Measurements from ENCODE around the gene SPTLC1.
"Not testable (repeated sequence)": the region's sequence is repeated elsewhere in the genome, so short reads cannot be mapped to it uniquely, and the experiment has no call there.

SPTLC1 gene, protein sequence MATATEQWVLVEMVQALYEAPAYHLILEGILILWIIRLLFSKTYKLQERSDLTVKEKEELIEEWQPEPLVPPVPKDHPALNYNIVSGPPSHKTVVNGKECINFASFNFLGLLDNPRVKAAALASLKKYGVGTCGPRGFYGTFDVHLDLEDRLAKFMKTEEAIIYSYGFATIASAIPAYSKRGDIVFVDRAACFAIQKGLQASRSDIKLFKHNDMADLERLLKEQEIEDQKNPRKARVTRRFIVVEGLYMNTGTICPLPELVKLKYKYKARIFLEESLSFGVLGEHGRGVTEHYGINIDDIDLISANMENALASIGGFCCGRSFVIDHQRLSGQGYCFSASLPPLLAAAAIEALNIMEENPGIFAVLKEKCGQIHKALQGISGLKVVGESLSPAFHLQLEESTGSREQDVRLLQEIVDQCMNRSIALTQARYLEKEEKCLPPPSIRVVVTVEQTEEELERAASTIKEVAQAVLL

DNA sequence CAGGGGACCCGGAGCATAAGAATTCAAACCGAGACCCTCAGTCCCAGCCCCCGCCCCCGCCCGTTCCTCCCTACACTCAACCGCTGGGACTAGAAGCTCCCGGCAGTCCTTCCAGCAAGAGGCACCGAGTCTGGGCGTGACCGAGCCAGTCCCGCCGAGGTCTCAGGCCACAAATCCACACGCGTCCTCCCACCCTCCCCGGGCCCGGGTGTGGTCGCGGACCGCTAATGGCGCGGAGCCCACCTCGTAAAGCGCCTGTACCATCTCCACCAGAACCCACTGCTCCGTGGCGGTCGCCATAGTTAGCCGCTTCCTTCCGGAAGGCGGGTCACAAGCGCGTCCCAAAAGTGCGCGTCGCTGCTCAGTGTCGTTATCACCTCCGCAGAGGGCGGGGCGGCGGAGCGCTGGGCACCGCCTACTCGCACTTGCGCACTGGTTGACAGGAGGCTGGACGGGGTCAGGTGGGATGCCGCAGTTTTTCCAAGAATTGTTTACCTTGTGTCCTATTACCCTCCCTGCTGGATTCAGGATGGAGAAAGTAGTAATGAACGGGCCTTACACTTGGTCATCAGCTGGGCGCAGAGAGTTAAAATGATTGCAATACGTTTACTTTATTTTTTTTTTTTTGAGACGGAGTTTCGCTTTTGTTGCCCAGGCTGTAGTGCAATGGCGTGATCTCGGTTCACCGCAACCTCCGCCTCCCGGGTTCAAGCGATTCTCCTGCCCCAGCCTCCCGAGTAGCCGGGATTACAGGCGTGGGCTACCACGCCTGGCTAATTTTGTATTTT is at the start of gene SPTLC1:
SPTLC1 (minus strand) TSS at position 343 of the 788 bp plus-strand sequence; CDS start at position 300, 43 bp downstream.
- DNase-seq, result peak; percentile 95

DNA sequence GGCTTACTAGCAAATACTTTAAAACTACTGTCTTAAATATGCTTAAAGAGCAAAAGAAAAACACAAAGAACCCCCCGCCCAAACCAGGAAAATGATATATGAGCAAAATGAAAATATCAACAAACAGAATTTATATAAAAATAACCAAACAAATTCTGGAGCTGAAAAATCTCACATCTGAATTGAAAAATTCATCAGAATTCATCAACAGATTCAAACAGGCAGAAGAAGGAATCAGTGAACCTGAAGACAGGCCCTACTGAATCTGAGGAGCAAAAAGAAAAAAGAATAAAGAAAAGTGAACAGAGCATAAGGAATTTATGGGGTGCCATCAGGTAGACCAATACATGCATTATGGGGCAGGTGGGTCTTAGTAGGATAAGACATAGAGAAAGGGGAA is 49.8 kb upstream of the SPTLC1 start:
- DNase-seq, result no peak

DNA sequence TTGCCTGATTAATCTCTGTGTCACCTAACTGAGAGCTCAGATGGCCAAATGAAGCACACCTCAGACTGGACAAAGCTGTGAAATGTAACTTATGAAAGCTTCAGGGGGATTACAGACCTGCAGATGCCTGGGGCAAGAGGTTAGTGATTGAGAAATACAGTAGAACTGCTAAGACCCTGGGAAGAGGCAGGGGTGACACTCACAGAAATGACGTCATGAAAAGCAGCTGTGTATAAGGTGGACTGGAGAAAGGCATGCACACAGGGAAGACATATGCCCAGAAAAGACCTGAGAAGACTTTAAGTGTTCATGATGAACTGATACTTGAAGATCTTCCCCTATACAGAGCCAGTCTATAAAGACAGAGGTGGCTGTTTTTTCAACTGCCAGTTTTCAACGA is 49.3 kb upstream of the SPTLC1 start:
- no peak for DNase-seq

DNA sequence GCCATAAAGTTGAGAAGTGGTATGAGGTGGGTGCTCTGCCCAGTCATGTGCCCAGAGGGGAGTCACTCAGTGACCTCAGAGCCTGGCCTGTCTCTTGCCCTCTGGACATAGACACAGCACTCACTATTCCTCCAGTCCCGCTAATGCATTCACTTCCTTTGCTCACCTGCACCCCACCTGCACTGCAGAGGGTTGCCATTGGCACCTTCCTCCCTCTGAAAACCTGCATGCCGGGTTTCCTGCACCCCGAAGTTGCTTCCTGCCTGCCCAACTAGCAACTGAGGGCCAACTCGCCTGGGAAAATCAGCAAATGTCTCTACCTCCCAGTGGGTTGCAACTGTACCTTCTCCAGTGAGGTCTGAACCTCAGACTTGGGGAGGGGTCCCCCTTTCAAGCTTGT is 48.1 kb upstream of the SPTLC1 start:
- DNase-seq, result no peak

DNA sequence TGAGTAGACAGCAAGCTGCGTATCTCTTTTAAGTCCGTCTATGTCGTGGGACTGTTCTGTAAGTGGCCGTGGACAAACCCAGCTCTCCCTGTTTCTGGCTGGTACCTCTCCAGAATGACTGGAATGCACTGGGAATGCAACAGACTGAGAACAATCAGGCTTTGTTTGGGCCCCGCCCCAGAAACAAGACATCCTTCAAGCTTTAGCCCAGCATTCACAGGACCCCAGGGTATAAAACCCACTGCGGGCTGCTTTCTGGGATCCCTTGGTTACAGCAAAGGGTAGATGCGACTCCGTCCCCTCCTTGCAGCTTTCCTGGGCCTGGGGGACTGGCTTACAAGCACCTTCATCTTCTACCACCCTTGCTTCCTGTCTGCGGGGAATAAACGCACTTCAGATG is 45.6 kb upstream of the SPTLC1 start:
- DNase-seq, result no peak

DNA sequence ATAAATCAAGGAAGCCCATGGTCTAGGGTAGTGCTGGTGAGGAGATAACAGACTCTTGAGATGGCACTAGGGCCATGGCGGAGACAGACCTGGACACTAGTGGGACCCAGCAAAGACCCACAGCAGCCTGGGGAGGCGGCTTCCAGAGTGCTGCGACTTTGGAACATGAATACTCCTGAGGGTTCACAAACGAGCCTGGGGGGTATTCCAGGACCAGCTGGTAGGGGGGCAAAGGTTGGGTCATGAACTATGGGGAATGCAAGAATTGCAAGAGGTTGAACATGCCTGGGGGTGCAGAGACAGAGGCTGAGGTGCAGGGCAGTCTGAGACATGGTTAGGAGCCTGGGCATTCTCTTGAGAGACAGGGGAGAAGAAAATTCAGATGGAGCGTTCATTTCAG is 43.8 kb upstream of the SPTLC1 start:
- DNase-seq, result no peak

DNA sequence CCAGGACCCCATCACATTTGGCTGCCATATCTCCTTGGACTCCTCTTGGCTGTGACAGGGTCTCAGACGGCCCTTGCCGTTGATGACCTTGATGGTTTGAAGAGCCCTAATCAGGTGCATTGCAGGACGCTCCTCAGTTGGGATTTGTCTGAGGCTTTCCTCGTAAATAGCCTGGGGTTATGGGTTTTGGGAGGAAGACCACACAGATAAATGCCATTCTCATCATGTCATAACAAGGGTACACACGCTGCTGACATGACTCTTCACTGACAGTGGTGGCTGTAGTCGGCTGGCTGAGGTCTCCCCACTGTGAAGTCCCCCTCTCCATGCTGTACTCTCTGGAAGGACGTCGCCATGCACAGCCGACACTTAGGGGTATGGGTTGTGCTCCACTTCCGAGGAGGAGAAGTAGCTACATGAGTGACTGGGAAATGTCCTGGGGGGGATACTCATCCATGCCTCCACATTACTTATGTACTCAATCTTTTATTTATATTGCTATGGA is 42.9 kb upstream of the SPTLC1 start:
- no peak for DNase-seq

DNA sequence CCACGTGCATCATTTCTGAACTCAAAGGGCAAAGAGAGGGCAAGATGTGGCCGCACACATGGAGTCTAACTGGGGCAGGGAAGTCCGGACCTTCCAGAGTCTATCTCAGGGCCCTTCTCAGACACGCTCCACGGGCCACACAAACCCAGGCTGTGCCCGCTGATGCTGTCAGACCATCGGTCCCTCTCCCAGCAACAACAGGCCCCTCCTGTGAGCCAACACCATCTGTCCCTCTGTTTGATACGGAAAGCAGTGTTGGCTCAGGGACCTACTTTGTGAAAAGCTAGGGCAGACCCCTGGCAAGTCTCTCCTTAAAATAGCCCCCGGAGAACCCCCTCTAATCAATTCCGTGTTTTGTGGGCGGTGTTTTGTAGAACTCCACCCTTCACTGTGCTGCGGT is 40.5 kb upstream of the SPTLC1 start:
- DNase-seq, result not testable (repeated sequence)

DNA sequence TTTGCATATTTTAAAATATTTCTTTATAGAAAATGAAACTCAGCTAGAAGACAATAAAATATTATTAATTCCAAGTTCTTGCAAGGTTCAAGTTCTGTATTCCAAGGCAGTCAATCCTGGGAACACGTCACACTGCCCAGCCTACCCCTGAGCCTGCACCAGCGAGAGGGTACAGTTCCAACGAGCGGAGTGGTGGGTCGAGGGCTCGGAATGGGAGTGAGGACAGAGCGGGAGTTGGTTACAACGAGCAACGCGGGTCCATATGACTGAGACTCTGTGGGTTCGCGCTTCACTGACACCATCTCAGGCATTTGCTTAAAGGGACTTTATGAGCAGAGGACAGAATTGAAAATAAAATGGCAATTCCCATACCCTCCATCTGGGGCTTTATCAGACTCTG is 40.0 kb upstream of the SPTLC1 start:
- no peak for DNase-seq

DNA sequence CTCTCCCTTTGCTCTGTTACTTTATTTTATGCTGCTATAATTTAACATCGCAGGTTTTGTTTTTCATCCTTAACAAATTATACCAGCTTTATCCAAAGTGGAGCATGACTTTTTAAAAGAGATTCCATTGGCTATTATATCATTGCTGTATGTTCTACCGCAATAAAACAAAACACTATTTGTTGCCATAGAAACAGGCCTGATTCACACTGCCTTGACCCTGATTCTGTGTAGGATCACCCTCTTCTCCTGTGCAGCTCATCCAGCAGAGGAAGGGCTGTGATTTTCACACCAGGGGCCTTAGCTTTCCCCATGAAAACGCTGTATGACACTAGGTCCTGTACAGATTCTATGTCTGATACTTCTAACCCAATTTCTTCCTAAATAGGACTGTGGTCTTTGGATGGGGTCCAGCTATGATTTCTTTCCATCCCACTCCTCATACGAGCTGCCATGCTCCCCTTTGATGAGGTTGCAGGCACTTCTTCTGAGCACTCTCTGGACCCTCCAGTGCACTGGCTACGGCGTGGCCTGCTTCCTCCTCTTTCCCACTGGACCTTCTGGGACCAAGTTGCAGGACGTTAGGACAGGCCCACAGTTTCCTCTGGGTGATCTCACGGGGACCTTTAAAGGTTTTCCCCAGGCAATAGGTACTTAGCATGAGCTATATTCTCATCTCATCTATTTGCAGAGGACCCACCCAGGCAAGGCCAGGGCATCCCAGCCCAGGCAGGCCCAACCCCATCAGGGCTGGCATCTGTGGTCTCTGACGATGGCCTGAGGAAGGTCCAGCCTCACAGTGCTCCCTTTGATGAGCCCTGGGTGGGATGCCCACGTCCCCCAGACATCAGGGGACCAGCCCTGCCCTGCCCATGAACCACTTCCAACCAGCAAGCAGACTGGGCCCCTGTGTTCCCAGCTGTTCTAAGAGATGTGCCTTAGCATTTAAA is 38.5 kb upstream of the SPTLC1 start:
- not testable (repeated sequence) for DNase-seq

DNA sequence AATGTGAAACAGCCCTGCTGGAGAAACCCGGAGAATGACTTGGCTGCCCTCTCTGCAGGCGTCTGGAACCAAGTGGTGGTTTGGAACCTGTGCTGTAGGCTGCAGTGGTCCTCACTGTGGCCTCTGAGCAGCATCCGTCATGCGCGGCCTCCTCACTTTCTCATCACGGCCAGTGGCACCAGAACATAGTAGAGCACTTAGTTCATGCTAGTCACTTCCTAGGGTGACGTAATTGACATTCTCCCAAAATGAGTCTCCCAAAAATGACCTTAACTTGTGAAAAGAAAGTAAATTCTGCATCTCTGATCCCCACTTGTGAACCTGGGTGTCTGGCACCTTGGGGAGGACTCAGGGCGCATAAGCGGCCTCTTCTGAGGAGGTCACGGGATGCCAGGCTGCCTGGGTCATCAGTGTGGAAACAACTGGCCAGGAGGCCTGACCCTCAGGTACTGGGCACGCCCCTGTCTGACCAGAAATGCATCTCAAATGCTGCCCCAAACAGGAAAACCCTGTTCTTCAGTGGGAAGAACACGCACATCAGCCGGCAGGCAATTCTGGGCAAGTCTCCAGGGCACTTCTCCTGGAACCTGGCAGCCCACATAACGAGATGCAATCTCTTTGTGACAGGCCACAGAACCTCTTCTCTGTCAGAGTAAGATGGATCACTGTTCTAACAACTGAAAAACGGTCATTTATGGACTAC is 36.6 kb upstream of the SPTLC1 start:
- DNase-seq, result no peak

DNA sequence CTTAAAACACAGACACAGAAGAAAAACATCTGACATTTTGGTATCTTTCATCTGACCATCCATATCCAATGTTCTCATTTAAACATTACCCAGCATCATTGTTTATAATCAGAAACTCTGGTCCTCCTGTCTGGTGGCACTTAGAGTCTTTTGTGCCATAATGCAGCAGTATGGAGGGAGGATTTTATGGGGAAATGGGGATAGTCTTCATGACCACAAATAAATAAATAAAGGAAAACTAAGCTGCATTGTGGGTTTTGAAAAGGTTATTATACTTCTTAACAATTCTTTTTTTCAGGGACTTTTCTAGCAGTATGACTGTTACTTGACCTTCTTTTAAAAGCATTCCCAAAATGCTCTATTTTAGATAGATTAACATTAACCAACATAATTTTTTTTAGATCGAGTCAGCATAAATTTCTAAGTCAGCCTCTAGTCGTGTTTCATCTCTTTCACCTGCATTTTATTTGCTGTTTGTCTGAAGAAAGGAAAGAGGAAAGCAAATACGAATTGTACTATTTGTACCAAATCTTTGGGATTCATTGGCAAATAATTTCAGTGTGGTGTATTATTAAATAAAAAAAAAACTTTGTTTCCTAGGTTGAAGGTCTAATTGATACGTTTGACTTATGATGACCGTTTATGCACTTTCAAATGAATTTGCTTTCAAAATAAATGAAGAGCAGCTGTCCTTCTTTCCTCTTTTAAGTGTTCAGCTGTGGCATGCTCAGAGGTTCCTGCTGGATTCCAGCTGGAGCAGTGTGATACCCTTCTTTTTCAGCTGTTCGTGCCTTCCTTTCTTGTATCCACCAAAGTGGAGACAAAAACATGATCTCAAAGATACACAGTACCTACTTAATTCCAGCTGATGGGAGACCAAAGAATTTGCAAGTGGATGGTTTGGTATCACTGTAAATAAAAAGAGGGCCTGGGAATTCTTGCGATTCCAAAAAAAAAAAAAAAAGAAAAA is 35.6 kb upstream of the SPTLC1 start:
- DNase-seq, result not testable (repeated sequence)

DNA sequence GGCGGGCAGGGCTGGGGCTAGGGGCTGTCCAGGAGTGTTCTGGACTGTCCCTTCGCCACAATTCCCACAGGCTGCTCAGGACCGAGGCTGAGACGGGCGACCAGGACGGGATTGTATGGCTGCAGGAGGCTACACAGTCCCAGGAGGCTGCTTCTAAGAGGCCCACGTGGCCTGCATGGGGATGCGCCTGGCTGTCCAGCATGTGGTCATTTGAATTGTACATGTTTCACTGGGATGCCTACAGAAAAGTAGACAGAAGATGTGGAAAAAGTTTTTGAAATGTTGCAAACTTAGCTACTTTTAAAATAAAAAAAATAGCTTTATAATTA is 32.6 kb upstream of the SPTLC1 start:
- no peak for DNase-seq

DNA sequence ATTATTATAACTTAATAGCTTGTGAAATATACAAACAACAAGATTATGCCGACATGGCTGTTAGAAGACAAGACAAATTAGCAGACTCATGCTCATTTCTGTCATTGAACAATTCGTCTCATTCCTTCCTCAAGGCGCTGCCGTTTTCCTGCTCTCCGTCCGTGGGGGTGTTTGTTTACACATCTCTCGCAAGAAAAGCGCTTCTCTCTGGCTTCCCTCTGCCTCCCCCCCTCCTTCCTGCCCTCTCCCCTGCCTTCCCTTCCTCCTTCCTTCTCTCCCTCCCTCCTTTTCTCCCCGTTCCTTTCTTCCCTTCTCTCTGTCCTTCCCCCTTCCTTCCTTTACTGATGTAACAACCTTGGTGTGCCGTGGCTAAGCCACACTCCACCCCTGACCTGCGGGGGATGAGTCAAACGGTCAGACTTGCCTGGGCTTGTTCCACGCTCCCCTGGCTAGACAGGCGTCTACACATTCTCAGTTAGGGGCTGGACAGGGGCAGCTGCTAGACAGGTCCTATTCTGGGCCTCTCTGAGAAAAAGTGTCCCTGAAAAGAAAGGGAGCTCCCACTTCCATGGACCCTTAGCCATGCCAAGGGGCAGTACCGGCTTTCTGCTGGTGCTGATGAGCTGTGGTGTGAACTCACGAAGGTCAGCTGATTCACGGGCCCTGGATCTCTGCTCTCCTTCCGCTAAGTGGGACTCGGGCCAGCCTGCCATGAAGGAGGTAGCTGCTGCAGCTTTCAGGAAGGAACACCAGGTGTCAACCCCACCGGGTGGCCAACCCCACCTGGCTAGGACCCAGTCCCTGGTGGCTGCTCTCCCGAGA is 32.0 kb upstream of the SPTLC1 start:
- no peak for DNase-seq

DNA sequence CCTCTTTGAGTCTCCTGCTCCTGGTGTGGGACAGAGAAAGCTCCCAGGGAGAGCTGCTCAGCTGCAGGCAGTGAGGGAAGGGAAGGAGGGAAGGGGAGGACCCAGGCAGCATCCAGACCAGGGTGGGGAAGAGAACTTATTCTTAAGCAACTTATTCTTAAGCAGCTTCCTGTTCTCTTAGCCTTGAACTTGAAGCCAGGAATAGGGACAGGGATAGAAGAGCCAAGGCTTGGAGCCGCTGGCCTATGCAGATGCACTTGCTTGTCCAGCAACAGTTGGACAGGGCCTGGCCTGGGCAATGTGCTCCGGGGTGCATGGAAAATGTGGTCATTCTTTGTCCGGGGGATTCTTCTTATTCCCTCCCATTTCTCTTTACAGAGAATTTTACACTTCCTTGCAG is 31.4 kb upstream of the SPTLC1 start:
- no peak for DNase-seq

DNA sequence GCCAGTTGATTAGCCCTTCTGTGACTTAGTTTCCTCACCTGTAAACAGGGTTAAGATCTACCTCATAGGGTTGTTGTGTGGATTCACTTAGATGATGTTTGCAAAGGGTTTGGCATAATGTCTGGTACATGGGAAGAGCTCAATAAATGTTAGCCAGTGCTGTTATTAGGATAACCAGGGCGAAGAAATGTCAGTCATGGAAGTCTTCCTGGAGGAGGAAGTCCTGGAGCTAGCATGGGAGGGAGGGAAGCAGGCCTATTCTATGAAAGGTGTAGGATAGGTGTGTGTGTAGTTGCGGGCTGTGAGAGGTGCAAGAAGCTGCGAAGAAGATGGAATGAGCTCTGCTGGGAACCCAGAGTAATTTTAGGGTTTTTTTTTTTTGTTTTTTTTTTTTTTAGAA is 30.6 kb upstream of the SPTLC1 start:
- not testable (repeated sequence) for DNase-seq

DNA sequence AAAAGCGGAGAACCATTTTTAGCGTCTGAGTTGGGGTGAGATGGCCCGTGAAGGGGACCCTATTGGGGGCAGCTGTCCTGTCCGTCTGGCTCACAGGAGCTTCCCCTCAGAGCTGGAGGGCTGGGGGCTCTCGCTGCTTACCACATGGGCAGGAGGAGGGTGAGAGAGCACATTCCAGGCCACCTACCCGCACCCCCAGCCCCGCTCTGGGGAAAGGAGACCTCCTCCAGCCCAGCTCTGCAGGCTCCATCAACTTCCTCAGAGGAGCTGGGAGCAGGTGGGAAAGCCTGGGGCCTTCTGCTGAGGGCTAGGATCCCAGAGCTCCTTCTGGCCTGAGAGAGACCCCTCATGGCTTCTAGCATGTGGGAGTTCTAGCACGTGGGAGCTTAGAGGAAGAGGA is 27.1 kb upstream of the SPTLC1 start:
- no peak for DNase-seq

DNA sequence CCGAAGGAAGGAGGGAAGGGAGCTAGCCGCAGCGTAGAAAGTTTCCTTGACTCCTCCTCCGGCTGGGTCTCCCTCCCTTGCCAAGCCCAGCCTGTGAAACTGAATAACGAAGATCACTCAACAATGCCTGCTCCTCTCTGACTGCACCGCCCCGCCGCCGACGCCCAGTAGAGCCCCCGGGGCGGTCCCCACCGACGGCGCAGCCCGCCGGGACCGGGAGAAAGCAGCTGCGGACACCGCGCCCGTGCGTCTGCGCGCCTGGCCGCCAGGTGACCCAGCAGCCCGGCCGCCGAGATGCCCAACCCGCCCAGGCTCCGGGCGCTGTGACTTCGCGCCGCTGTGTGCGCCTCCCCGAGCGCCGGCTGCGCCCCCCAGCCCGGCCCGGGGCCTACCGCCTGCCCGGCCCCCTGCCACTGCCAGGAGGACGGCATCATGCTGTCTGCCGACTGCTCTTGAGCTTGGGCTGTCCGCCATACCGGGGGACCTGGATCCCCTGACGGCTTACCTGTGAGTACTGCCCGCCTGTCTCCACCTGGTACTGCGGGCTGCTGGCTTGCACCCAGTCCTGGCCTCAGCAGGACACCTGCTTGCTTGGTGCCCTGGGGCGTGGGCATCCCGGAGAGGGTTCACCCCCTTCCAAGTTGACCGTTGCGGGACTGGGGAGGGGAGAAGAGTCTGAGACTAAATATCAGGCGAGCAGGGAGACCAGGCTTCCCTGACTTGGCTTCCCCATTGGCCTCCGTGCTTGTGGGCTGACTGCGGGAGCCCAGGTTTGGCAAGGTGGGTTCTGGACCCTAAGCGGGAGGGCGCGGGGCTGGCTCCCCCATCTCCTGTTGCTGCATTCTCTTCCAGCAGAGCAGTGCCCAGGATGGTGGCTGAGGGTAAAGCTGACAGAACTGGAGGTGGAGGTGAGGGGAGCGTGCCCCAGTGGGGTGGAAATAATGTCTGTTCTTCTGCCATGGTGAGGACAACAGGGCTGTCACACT is 26.2 kb upstream of the SPTLC1 start:
- peak; percentile 17 for DNase-seq

DNA sequence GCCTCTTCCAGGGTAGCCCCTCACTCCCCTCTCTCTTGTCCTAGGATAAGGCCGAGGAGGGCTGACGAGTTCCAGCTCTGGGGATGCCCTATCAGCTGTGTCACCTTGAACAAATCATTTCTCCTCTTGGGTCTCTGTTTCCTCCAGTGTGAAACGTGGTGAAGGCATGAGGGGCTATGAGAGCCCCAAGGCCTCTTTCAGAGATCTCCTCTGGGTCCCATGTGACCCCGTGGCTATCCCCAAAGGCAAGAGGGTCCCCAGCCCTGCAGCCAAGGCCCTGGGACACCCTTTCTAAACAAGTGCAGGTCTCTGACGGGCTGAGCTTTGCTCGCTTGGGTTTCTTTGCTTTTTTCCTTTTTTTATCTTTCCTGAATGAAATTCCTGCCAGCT is 25.5 kb upstream of the SPTLC1 start:
- no peak for DNase-seq
